GM23338 (cell line): ENCODE measurements around the gene SMYD3. TPM values are rescaled to one million over a fixed set of nuclear protein-coding genes. Genes with fewer than 3 reads are reported as not detected.

Experiments used
- ATAC-seq: fragments of 200-7000 bp; cut with Tn5 transposase; 3 replicates; pipeline ENCODE4 v1.9.1; 2020
- DNase-seq: peaks from one replicate; pipeline ENCODE4 v3.0.0-alpha.2; 2015; ENCODE audit warnings: low spot score
- H2AFZ ChIP-seq: fragments of 200-600 bp; sonication (generic); 2 replicates; pipeline ENCODE4 v1.8.0; 2016; ENCODE audit warnings: antibody characterized with exemption, mild to moderate bottlenecking, moderate library complexity
- H3F3A ChIP-seq: fragments of 200-600 bp; sonication (generic); replicated peaks from 2 replicates; pipeline ENCODE4 v1.8.0; 2017; ENCODE audit warnings: antibody characterized with exemption, mixed run types, low read depth
- H3K27ac ChIP-seq: fragments of 200-600 bp; sonication (generic); 2 replicates; pipeline ENCODE4 v1.6.1; 2016; ENCODE audit warnings: low read depth
- H3K27me3 ChIP-seq: fragments of 200-600 bp; sonication (generic); 2 replicates; pipeline ENCODE4 v1.8.0; 2016; ENCODE audit warnings: mild to moderate bottlenecking, mixed run types, moderate library complexity; ENCODE audit not compliant: insufficient read depth
- H3K36me3 ChIP-seq: fragments of 200-600 bp; sonication (generic); 2 replicates; pipeline ENCODE4 v1.8.0; 2016; ENCODE audit warnings: mild to moderate bottlenecking; ENCODE audit not compliant: insufficient read depth
- H3K4me1 ChIP-seq: fragments of 200-600 bp; sonication (generic); 2 replicates; pipeline ENCODE4 v1.8.0; 2016; ENCODE audit warnings: mild to moderate bottlenecking, moderate library complexity; ENCODE audit not compliant: insufficient read depth
- H3K4me2 ChIP-seq: fragments of 200-600 bp; sonication (generic); 2 replicates; pipeline ENCODE4 v1.7.1; 2017; ENCODE audit warnings: mixed run types
- H3K4me3 ChIP-seq: fragments of 200-600 bp; sonication (generic); 2 replicates; pipeline ENCODE4 v1.6.1; 2016; ENCODE audit warnings: mixed run types
- H3K79me2 ChIP-seq: fragments of 200-600 bp; sonication (generic); replicated peaks from 2 replicates; pipeline ENCODE4 v1.8.0; 2017; ENCODE audit warnings: mild to moderate bottlenecking; ENCODE audit not compliant: insufficient read depth
- H3K9me2 ChIP-seq: fragments of 200-600 bp; sonication (generic); 2 replicates; pipeline ENCODE4 v1.8.0; 2017; ENCODE audit not compliant: insufficient read depth
- H4K20me1 ChIP-seq: fragments of 200-600 bp; sonication (generic); replicated peaks from 2 replicates; pipeline ENCODE4 v1.8.0; 2017; ENCODE audit warnings: mild to moderate bottlenecking; ENCODE audit not compliant: insufficient read depth
- H3K27ac Mint-ChIP-seq: 2 replicates; pipeline ENCODE4 v1.8.0; 2020; ENCODE audit warnings: inconsistent platforms, mild to moderate bottlenecking, moderate library complexity, mixed read lengths
- H3K27me3 Mint-ChIP-seq: 3 replicates; pipeline ENCODE4 v1.8.0; 2022; ENCODE audit warnings: low read depth, mild to moderate bottlenecking, moderate library complexity, mixed read lengths, inconsistent platforms; ENCODE audit not compliant: insufficient read depth, poor library complexity
- H3K36me3 Mint-ChIP-seq: 3 replicates; pipeline ENCODE4 v1.8.0; 2021; ENCODE audit warnings: low read depth, mild to moderate bottlenecking, inconsistent platforms, moderate library complexity, mixed read lengths
- H3K4me1 Mint-ChIP-seq: 3 replicates; pipeline ENCODE4 v1.8.0; 2020; ENCODE audit warnings: mild to moderate bottlenecking, inconsistent platforms, mixed read lengths
- H3K4me3 Mint-ChIP-seq: 3 replicates; pipeline ENCODE4 v1.8.0; 2021; ENCODE audit warnings: moderate library complexity, mild to moderate bottlenecking, inconsistent platforms, mixed read lengths
- H3K9me3 Mint-ChIP-seq: 3 replicates; pipeline ENCODE4 v1.8.0; 2020; ENCODE audit warnings: moderate library complexity, mild to moderate bottlenecking, inconsistent platforms, mixed read lengths
- CREB1 ChIP-seq: fragments of 250-450 bp; sonication (Bioruptor Pico); IDR thresholded peaks from 2 replicates; pipeline ENCODE4 v1.5.0; 2020; ENCODE audit warnings: low read depth, mild to moderate bottlenecking, moderate library complexity
- CTCF ChIP-seq, 2 experiments: fragments of 200-600 bp in 1 of 2; sonication (generic) in 1 of 2; conservative IDR thresholded peaks; 2 replicates each; pipeline versions ENCODE4 v1.5.1 to v1.6.1; 2016 to 2017; ENCODE audit warnings: antibody characterized with exemption in 2 of 2, low read depth in 2 of 2, mild to moderate bottlenecking in 2 of 2, moderate library complexity in 1 of 2
- ETS1 ChIP-seq: IDR thresholded peaks from 2 replicates; pipeline ENCODE4 v1.6.1; 2016; ENCODE audit warnings: antibody characterized with exemption
- EZH2 ChIP-seq: fragments of 200-600 bp; sonication (generic); IDR thresholded peaks from one replicate; pipeline ENCODE4 v1.8.0; 2017; ENCODE audit warnings: antibody characterized with exemption, mild to moderate bottlenecking, low read depth; ENCODE audit not compliant: unreplicated experiment
- EZH2phosphoT487 ChIP-seq: fragments of 200-600 bp; sonication (generic); IDR thresholded peaks from one replicate; pipeline ENCODE4 v1.8.1; 2018; ENCODE audit warnings: antibody characterized with exemption; ENCODE audit not compliant: unreplicated experiment
- JUNB ChIP-seq: IDR thresholded peaks from one replicate; pipeline ENCODE4 v1.6.1; 2016; ENCODE audit warnings: antibody characterized with exemption; ENCODE audit not compliant: unreplicated experiment
- NANOG ChIP-seq: IDR thresholded peaks from 2 replicates; pipeline ENCODE4 v1.6.1; 2016; ENCODE audit warnings: antibody characterized with exemption, borderline replicate concordance
- POLR2AphosphoS5 ChIP-seq: IDR thresholded peaks from 2 replicates; pipeline ENCODE4 v1.6.1; 2016; ENCODE audit warnings: antibody characterized with exemption, low read depth
- REST ChIP-seq: IDR thresholded peaks from one replicate; pipeline ENCODE4 v1.6.1; 2018; ENCODE audit warnings: antibody characterized with exemption; ENCODE audit not compliant: unreplicated experiment
- STAT1 ChIP-seq: IDR thresholded peaks from one replicate; pipeline ENCODE4 v1.6.1; 2016; ENCODE audit warnings: antibody characterized with exemption; ENCODE audit not compliant: unreplicated experiment
- ZNF114 ChIP-seq: fragments of 250-450 bp; sonication (Bioruptor Pico); IDR thresholded peaks from 2 replicates; pipeline ENCODE4 v1.5.0; 2020; ENCODE audit warnings: mild to moderate bottlenecking, moderate library complexity
- ZNF331 ChIP-seq: fragments of 250-450 bp; sonication (Bioruptor Pico); IDR thresholded peaks from 2 replicates; pipeline ENCODE4 v1.5.0; 2020; ENCODE audit warnings: low read depth, mild to moderate bottlenecking, moderate library complexity
- ZNF462 ChIP-seq: fragments of 250-450 bp; sonication (Bioruptor Pico); IDR thresholded peaks from 2 replicates; pipeline ENCODE4 v1.5.0; 2020; ENCODE audit warnings: mild to moderate bottlenecking, moderate library complexity
- polyA plus RNA-seq: library from polyadenylated mRNA; unstranded; fragments of >200 nt; fragmentation: Nextera tagmentation; extraction: Ambion mirVana; gene quantifications from 2 replicates; pipeline ENCODE4 v1.2.1, GENCODE V29; 2016
- total RNA-seq: library from RNA; depleted of rRNA; stranded (reverse); fragments of >200 nt; shearing (Covaris generic); gene quantifications from 2 replicates; pipeline ENCODE4 v1.2.3, GENCODE V29; 2014

SMYD3 gene
- total and polyA plus RNA-seq, 2 experiments from 2014 or later = 31.8 to 34.4 TPM

GRCh38 chr1:246152986-246153431, 354.1 kb downstream of the SMYD3 start:
- Histone ChIP-seq H2AFZ (no peak overlapping the region), H3K27me3 (no peaks in the 10 kb centered on the region), H3K27ac (no peak overlapping the region), H3K4me2 (no peak overlapping the region), H3K4me1 (peaks cover 11% of the 10 kb centered on the region; the same call in 1 of the 2 replicates), H3K36me3 (no peaks in the 10 kb centered on the region), H3K4me3 (no peak overlapping the region), H4K20me1 (no peaks in the 10 kb centered on the region), H3K79me2 (no peaks in the 10 kb centered on the region), H3F3A (no peaks in the 10 kb centered on the region), H3K9me2 (no peaks in the 10 kb centered on the region)
- Mint-ChIP-seq H3K4me1 (peaks cover 19% of the 10 kb centered on the region), H3K9me3 (peaks cover 18% of the 10 kb centered on the region), H3K27ac (no peak overlapping the region), H3K36me3 (peaks cover 12% of the 10 kb centered on the region), H3K4me3 (no peak overlapping the region), H3K27me3 (no peaks in the 10 kb centered on the region)
- no peak for DNase-seq
- no peak for ATAC-seq
- TF ChIP-seq ZNF114 (CRISPR knock-in tag) (no peak), EZH2 (no peak), CTCF (conservative IDR thresholded peaks at IDR 0.05; ENCODE audit: low read depth in 2 of 2) (no peak), ZNF331 (CRISPR knock-in tag) (no peak), ZNF462 (no peak), JUNB (no peak), EZH2phosphoT487 (no peak), STAT1 (no peak), NANOG (no peak), ETS1 (no peak), POLR2AphosphoS5 (no peak), CREB1 (CRISPR knock-in tag) (no peak), REST (no peak)
